K562 (cell line): Measurements from ENCODE around the gene ALOXE3. TPM values are rescaled to one million over a fixed set of nuclear protein-coding genes. Genes with fewer than 3 reads are reported as not detected.

Experiments used
- ATAC-seq: fragments of 200-7000 bp; cut with Tn5 transposase; 3 replicates; pipeline ENCODE4 v1.9.1; 2020; ENCODE audit warnings: moderate library complexity
- BruUV-seq: library from RNA; stranded (reverse); fragments of 400-500 nt; replicated peaks from 2 replicates; lab custom pipeline; 2021; lab: Mats Ljungman, UMichigan
- CTCF ChIA-PET: fragments of 300-600 bp; formaldehyde crosslinking; extraction: SDS; loops from one replicate; lab custom pipeline; 2021; ENCODE audit warnings: low intra/inter-chr PET ratio; lab: Yijun Ruan, JAX
- POLR2A ChIA-PET: fragments of 300-600, 350-650 bp; sonication (Branson Sonifier 250); formaldehyde crosslinking; extraction: SDS; loops from one replicate; lab custom pipeline; 2021; ENCODE audit warnings: antibody characterized with exemption, inconsistent platforms; lab: Yijun Ruan, JAX
- DNase-seq, 4 experiments: peaks; one replicate each; pipeline versions ENCODE4 v3.0.0 to v3.0.0-alpha.2; 2011 to 2018; ENCODE audit warnings: low spot score in 3 of 4, mixed read lengths in 3 of 4; ENCODE audit errors: extremely low read depth in 1 of 4
- FAIRE-seq: peaks from 2 replicates; lab custom pipeline; 2011; peaks lifted over from hg19 to GRCh38; lab: Jason Lieb, UNC
- H2AFZ ChIP-seq: 2 replicates; pipeline ENCODE4 v1.6.0; 2011; ENCODE audit warnings: low read depth, low read length, control low read depth, inconsistent platforms
- H3K27ac ChIP-seq: fragments of 200-600 bp; 3 replicates; pipeline ENCODE4 v1.8.0; 2011; ENCODE audit warnings: low read depth, mild to moderate bottlenecking, control low read depth, inconsistent platforms, low read length, moderate library complexity, mixed read lengths; ENCODE audit errors: extremely low read depth
- H3K27me3 ChIP-seq, 2 experiments: fragments of 300-600 bp in 1 of 2; 2 replicates in 1 of 2; 3 replicates in 1 of 2; pipeline versions ENCODE4 v1.6.0 to v1.8.0; 2011; ENCODE audit warnings: inconsistent platforms in 2 of 2, low read length in 2 of 2, mild to moderate bottlenecking in 1 of 2, mixed read lengths in 1 of 2, moderate library complexity in 1 of 2; ENCODE audit not compliant: control insufficient read depth in 2 of 2, insufficient read depth in 2 of 2
- H3K36me3 ChIP-seq: fragments of 300-600 bp; 3 replicates; pipeline ENCODE4 v1.8.0; 2011; ENCODE audit warnings: mild to moderate bottlenecking, low read length, inconsistent platforms; ENCODE audit not compliant: control insufficient read depth, insufficient read depth
- H3K4me1 ChIP-seq, 2 experiments: fragments of 200-600 bp in 1 of 2; replicated peaks in 1 of 2; 2 replicates in 1 of 2; 3 replicates in 1 of 2; pipeline versions ENCODE4 v1.5.1 to v1.8.0; 2011; ENCODE audit warnings: inconsistent platforms in 2 of 2, low read length in 2 of 2, mild to moderate bottlenecking in 1 of 2, mixed read lengths in 1 of 2, moderate library complexity in 1 of 2; ENCODE audit not compliant: control insufficient read depth in 2 of 2, insufficient read depth in 2 of 2
- H3K4me2 ChIP-seq: 2 replicates; pipeline ENCODE4 v1.6.1; 2011; ENCODE audit warnings: low read length, control low read depth, inconsistent platforms, mixed read lengths; ENCODE audit not compliant: insufficient read depth
- H3K4me3 ChIP-seq: fragments of 200-600 bp; sonication (generic), shearing (Covaris generic); 2 replicates; pipeline ENCODE4 v1.5.1; 2016; ENCODE audit warnings: control low read depth, inconsistent platforms
- H3K79me2 ChIP-seq: fragments of 200-600 bp; 3 replicates; pipeline ENCODE4 v1.8.0; 2011; ENCODE audit warnings: low read length, inconsistent platforms; ENCODE audit not compliant: control insufficient read depth, insufficient read depth
- H3K9ac ChIP-seq, 2 experiments: 2 replicates each; pipeline versions ENCODE4 v1.6.0 to v1.6.1; 2011; ENCODE audit warnings: low read depth in 2 of 2, low read length in 2 of 2, control low read depth in 1 of 2, inconsistent platforms in 1 of 2, mild to moderate bottlenecking in 1 of 2, mixed read lengths in 1 of 2; ENCODE audit not compliant: insufficient read depth in 1 of 2
- H3K9me1 ChIP-seq: one replicate; pipeline ENCODE4 v1.6.0; 2011; ENCODE audit warnings: inconsistent platforms, mild to moderate bottlenecking, low read length, moderate library complexity; ENCODE audit not compliant: control insufficient read depth, insufficient read depth
- H3K9me3 ChIP-seq: replicated peaks from 2 replicates; pipeline ENCODE4 v1.5.1; 2011; ENCODE audit warnings: low read depth, low read length, inconsistent platforms; ENCODE audit not compliant: control insufficient read depth, insufficient read depth
- H4K20me1 ChIP-seq: replicated peaks from 2 replicates; pipeline ENCODE4 v1.6.1; 2011; ENCODE audit warnings: low read length, inconsistent platforms, mixed read lengths; ENCODE audit not compliant: control insufficient read depth, insufficient read depth
- AFF1 ChIP-seq, 2 experiments: fragments of 450-650 bp; IDR thresholded peaks; 2 replicates each; pipeline ENCODE4 v1.6.1; 2018; ENCODE audit warnings: mild to moderate bottlenecking in 2 of 2, low read depth in 1 of 2; ENCODE audit not compliant: partially characterized antibody in 2 of 2
- ATF1 ChIP-seq, 2 experiments: fragments of 450-650 bp in 1 of 2; IDR thresholded peaks; 2 replicates each; pipeline ENCODE4 v1.6.1; 2016; ENCODE audit warnings: missing compliant biosample characterization in 1 of 2, missing genetic modification characterization in 1 of 2
- CREB1 ChIP-seq, 2 experiments: sonication (generic) in 1 of 2; formaldehyde crosslinking in 1 of 2; IDR thresholded peaks; 2 replicates each; pipeline versions ENCODE4 v1.6.1 to v1.8.0; 2012 to 2022; ENCODE audit warnings: inconsistent platforms in 1 of 2, mild to moderate bottlenecking in 1 of 2, missing genetic modification reagents in 1 of 2, moderate library complexity in 1 of 2
- EGR1 ChIP-seq: fragments of 450-650 bp; conservative IDR thresholded peaks from 2 replicates; pipeline ENCODE4 v1.6.1; 2017; ENCODE audit warnings: mild to moderate bottlenecking
- MXI1 ChIP-seq: IDR thresholded peaks from 2 replicates; pipeline ENCODE4 v1.6.1; 2011; ENCODE audit warnings: low read depth, mild to moderate bottlenecking, improper control_type of control experiment, low read length
- PCBP2 ChIP-seq: fragments of 200-400 bp; formaldehyde crosslinking; IDR thresholded peaks from 2 replicates; pipeline ENCODE4 v1.6.1; 2018; ENCODE audit warnings: low read length, low read depth, mild to moderate bottlenecking, moderate library complexity; ENCODE audit not compliant: poor library complexity, severe bottlenecking
- POLR3A ChIP-seq: IDR thresholded peaks from 2 replicates; pipeline ENCODE4 v1.6.1; 2011; ENCODE audit warnings: borderline replicate concordance, mild to moderate bottlenecking, moderate library complexity; ENCODE audit not compliant: insufficient read length, insufficient read depth; ENCODE audit errors: extremely low read depth
- SAFB ChIP-seq: fragments of 200-400 bp; formaldehyde crosslinking; IDR thresholded peaks from 2 replicates; pipeline ENCODE4 v1.6.1; 2017; ENCODE audit warnings: low read depth, low read length, borderline replicate concordance
- SMARCC2 ChIP-seq: fragments of 450-650 bp; IDR thresholded peaks from 2 replicates; pipeline ENCODE4 v1.6.1; 2017; ENCODE audit warnings: antibody characterized with exemption, moderate library complexity, mild to moderate bottlenecking, low read depth
- ZNF134 ChIP-seq: fragments of 250-450 bp; sonication (Bioruptor Pico); conservative IDR thresholded peaks from 2 replicates; pipeline ENCODE4 v1.4.0; 2020
- ZNF518B ChIP-seq: fragments of 250-450 bp; sonication (Bioruptor Pico); IDR thresholded peaks from 2 replicates; pipeline ENCODE4 v1.5.0; 2021; ENCODE audit warnings: mild to moderate bottlenecking, moderate library complexity
- ZNF830 ChIP-seq: fragments of 250-450 bp; sonication (Bioruptor Pico); IDR thresholded peaks from 2 replicates; pipeline ENCODE4 v1.5.0; 2021; ENCODE audit warnings: mild to moderate bottlenecking
- WGBS: fragments of 100-300 bp; shearing (Covaris generic); methylation state at CpG from one replicate; pipeline ENCODE4 v1.1.6; 2016; ENCODE audit warnings: low coverage, mixed read lengths; ENCODE audit not compliant: insufficient coverage; ENCODE audit errors: missing lambda C conversion rate; 5-methylcytosine and 5-hydroxymethylcytosine counted together
- in situ Hi-C: fragments of 300-500 bp; cut with MboI; formaldehyde crosslinking; loops from 4 replicates; pipeline ENCODE4 v1.15.0; 2018; ENCODE audit warnings: inconsistent platforms, mixed read lengths
- intact Hi-C: fragments of 100-400 bp; cut with micrococcal nuclease; formaldehyde crosslinking; loops from 2 replicates; pipeline ENCODE4 v1.14.2; 2022
- polyA plus RNA-seq, 8 experiments: library from polyadenylated mRNA; depleted of rRNA in 4 of 8; stranded (reverse) in 5 of 8; unstranded in 3 of 8; fragments of >200 nt; fragmentation: Nextera tagmentation in 2 of 8; fragmentation: Illumina TruSeq in 1 of 8; extraction: Ambion mirVana in 2 of 8; extraction: Trizol in 1 of 8; gene quantifications; 2 replicates each; pipeline versions ENCODE4 v1.2.1 to v1.2.3, GENCODE V29; 2011 to 2014; ENCODE audit warnings: inconsistent platforms in 1 of 8, missing spikeins in 1 of 8
- total RNA-seq, 7 experiments: library from RNA; depleted of rRNA in 6 of 7; stranded (reverse); fragments of >200 nt in 6 of 7; fragmentation: Illumina TruSeq in 2 of 7; extraction: Trizol in 2 of 7; gene quantifications; 2 replicates each; pipeline versions ENCODE4 v1.2.1 to v1.2.3, GENCODE V29; 2011 to 2021; ENCODE audit warnings: low replicate concordance in 1 of 7
- TF ChIP-seq, protein P1 (sequence below): sonication (generic); formaldehyde crosslinking; IDR thresholded peaks from 2 replicates; pipeline ENCODE4 v1.8.0; 2022; ENCODE audit warnings: missing genetic modification reagents, mild to moderate bottlenecking, borderline replicate concordance

Gene ALOXE3
- total and polyA plus RNA-seq, 9 of the 15 experiments (the other 6 are each of a cell fraction or from before 2014, with no cell fraction given) = 0.04 TPM; not detected in 8

- H3K9me3 ChIP-seq = no peaks in the 10 kb centered on the region
- ATAC-seq (no peak), DNase-seq (no peak), FAIRE-seq (no peak)
- no peaks in the 10 kb centered on the region for H3K9me1 ChIP-seq
- H3K4me1 ChIP-seq = no peaks in the 10 kb centered on the region; a peak in 1 of 5 replicates
- H3K79me2 ChIP-seq = no peaks in the 10 kb centered on the region
- H3K9ac ChIP-seq = no peak overlapping the region
- no peaks in the 10 kb centered on the region for H4K20me1 ChIP-seq
- no peak overlapping the region for H3K4me3 ChIP-seq
- 50% methylated on average over 7 of the region's 7 CpGs for WGBS
- no peak overlapping the region for H2AFZ ChIP-seq
- intact Hi-C loops = loop anchor here (10.0 kb wide), 1 partner anchor 59 kb away; no protein-coding TSS in a partner anchor
- H3K36me3 ChIP-seq = no peaks in the 10 kb centered on the region
- no peak overlapping the region for H3K27ac ChIP-seq
- no peak overlapping the region for H3K4me2 ChIP-seq
- ChIA-PET POLR2A (no interaction called here), CTCF (no interaction called here)
- H3K27me3 ChIP-seq = peaks cover 7 to 12% of the 10 kb centered on the region in 2 experiments; a peak in 3 of 5 replicates
- in situ Hi-C loops = loop anchor here (25.0 kb wide), 2 partner anchors 734 to 934 kb away; partner anchors contain the start of gene MFSD6L
- BruUV-seq = no TSS peak
- TF ChIP-seq ZNF518B (CRISPR knock-in tag) = no peak
- no peak for TF ChIP-seq ZNF134
- TF ChIP-seq EGR1 = no peak
- no peak for TF ChIP-seq MXI1
- no peak for TF ChIP-seq ZNF830 (CRISPR knock-in tag)
- no peak for TF ChIP-seq SMARCC2
- TF ChIP-seq POLR3A = no peak
- TF ChIP-seq, protein P1, sequence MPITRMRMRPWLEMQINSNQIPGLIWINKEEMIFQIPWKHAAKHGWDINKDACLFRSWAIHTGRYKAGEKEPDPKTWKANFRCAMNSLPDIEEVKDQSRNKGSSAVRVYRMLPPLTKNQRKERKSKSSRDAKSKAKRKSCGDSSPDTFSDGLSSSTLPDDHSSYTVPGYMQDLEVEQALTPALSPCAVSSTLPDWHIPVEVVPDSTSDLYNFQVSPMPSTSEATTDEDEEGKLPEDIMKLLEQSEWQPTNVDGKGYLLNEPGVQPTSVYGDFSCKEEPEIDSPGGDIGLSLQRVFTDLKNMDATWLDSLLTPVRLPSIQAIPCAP (CRISPR knock-in tag) = no peak
- no peak for TF ChIP-seq PCBP2
- TF ChIP-seq SAFB = no peak
- TF ChIP-seq ATF1 (CRISPR knock-in tag; IDR thresholded peaks at IDR 0.05) = no peak
- TF ChIP-seq ATF1 (tag; IDR thresholded peaks at IDR 0.05) = peak; percentile 69
- 0 out of 2 replicates have a peak, but pooled peaks have one; percentile 39 for TF ChIP-seq CREB1 (IDR thresholded peaks at IDR 0.05)
- TF ChIP-seq CREB1 (CRISPR knock-in tag; IDR thresholded peaks at IDR 0.05) = peak; percentile 46; the same call in 1 of the 2 replicates
- no peak for TF ChIP-seq AFF1 (IDR thresholded peaks at IDR 0.05; ENCODE audit: low read depth in 1 of 2, partially characterized antibody in 2 of 2)
Observed at GRCh38 chr17:8053600-8053999, 64.7 kb downstream of the ALOXE3 start.
